Panc1 (cell line): ENCODE measurements around the gene SKI.

Experiments
- POLR2AphosphoS5 ChIP-seq: IDR thresholded peaks from 2 replicates; pipeline ENCODE4 v1.6.1; 2012; ENCODE audit warnings: mild to moderate bottlenecking, low read depth, low read length, moderate library complexity
- SIN3A ChIP-seq: IDR thresholded peaks from 2 replicates; pipeline ENCODE4 v1.6.1; 2012; ENCODE audit warnings: low read depth, mild to moderate bottlenecking, low read length, moderate library complexity, borderline replicate concordance; ENCODE audit not compliant: insufficient read depth
- TCF7L2 ChIP-seq: IDR thresholded peaks from 2 replicates; pipeline ENCODE4 v1.6.1; 2011; ENCODE audit warnings: mild to moderate bottlenecking, low read depth, low read length, inconsistent platforms
- TF ChIP-seq, protein P1 (sequence below): fragments of 450-650 bp; IDR thresholded peaks from 2 replicates; pipeline ENCODE4 v1.5.1; 2017; ENCODE audit warnings: mild to moderate bottlenecking
- TF ChIP-seq, protein P2 (sequence below), 2 experiments: IDR thresholded peaks; 2 replicates each; pipeline ENCODE4 v1.6.1; 2011 to 2012; ENCODE audit warnings: low read depth in 2 of 2, control low read depth in 1 of 2, low read length in 1 of 2, mild to moderate bottlenecking in 1 of 2, moderate library complexity in 1 of 2; ENCODE audit not compliant: insufficient read depth in 1 of 2

DNA sequence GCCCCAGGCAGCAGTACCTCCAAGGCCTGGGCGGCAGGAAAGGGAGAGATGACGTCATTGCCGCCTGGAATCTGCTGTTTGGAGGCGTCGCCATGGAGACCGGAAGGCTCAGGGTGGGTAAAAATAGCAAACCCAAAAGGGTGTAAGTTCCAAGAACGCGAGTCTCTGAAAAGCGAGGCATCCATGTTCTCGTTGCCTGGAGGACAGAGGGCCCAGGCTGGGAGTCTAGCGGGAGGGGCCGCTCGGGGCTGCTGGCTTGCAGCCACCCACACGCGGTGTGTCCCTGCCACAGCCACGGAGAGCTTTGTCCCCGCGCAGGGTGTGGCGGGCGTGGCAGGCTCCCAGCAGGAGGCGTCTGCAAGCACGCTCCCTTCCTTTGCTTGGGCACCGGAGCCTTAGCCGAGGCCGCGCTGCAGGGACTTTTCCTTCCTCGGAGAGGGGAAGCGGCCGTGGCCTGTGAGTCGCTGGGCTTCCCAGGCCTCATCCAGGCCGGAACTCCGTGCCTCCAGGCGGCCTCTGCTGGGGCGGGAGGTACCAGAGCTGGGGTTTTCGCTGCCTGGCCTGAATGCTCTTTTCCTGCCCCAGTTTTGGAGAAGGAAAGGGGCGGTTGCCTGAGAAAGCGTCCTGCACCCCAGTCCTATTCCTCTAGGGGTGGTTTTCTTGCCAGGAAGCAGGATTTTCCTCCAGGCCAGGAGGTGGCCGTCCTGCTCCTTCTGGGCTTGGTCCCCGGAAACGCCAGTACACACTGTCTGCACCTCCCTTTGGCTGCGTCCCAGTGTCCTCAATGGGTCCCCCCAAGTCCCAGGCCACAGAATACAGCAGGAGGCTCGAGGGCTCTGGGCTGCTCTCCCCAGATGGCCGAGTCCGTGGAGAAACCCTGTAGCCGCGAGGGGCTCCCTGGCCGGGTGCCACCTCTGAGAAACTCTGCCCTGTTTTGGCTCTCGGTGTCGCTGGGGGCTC is 15.3 kb upstream of the SKI start:
- TF ChIP-seq, protein P1, sequence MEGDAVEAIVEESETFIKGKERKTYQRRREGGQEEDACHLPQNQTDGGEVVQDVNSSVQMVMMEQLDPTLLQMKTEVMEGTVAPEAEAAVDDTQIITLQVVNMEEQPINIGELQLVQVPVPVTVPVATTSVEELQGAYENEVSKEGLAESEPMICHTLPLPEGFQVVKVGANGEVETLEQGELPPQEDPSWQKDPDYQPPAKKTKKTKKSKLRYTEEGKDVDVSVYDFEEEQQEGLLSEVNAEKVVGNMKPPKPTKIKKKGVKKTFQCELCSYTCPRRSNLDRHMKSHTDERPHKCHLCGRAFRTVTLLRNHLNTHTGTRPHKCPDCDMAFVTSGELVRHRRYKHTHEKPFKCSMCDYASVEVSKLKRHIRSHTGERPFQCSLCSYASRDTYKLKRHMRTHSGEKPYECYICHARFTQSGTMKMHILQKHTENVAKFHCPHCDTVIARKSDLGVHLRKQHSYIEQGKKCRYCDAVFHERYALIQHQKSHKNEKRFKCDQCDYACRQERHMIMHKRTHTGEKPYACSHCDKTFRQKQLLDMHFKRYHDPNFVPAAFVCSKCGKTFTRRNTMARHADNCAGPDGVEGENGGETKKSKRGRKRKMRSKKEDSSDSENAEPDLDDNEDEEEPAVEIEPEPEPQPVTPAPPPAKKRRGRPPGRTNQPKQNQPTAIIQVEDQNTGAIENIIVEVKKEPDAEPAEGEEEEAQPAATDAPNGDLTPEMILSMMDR: no peak; the same call in 1 of the 2 replicates
- TF ChIP-seq POLR2AphosphoS5 (peak; percentile 40; the same call in 1 of the 2 replicates), SIN3A (no peak), TCF7L2 (no peak)
- TF ChIP-seq, protein P2, sequence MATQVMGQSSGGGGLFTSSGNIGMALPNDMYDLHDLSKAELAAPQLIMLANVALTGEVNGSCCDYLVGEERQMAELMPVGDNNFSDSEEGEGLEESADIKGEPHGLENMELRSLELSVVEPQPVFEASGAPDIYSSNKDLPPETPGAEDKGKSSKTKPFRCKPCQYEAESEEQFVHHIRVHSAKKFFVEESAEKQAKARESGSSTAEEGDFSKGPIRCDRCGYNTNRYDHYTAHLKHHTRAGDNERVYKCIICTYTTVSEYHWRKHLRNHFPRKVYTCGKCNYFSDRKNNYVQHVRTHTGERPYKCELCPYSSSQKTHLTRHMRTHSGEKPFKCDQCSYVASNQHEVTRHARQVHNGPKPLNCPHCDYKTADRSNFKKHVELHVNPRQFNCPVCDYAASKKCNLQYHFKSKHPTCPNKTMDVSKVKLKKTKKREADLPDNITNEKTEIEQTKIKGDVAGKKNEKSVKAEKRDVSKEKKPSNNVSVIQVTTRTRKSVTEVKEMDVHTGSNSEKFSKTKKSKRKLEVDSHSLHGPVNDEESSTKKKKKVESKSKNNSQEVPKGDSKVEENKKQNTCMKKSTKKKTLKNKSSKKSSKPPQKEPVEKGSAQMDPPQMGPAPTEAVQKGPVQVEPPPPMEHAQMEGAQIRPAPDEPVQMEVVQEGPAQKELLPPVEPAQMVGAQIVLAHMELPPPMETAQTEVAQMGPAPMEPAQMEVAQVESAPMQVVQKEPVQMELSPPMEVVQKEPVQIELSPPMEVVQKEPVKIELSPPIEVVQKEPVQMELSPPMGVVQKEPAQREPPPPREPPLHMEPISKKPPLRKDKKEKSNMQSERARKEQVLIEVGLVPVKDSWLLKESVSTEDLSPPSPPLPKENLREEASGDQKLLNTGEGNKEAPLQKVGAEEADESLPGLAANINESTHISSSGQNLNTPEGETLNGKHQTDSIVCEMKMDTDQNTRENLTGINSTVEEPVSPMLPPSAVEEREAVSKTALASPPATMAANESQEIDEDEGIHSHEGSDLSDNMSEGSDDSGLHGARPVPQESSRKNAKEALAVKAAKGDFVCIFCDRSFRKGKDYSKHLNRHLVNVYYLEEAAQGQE (IDR thresholded peaks at IDR 0.05; ENCODE audit: insufficient read depth in 1 of 2, low read depth in 2 of 2, low read length in 1 of 2): no peak
